Heart right ventricle (tissue), 16 donors: ENCODE data around the gene NKD1. TPM values are rescaled to one million over a fixed set of nuclear protein-coding genes. Genes with fewer than 3 reads are reported as not detected.

ENCODE experiments used
- ATAC-seq, 8 donors: fragments of 200-7000 bp; cut with Tn5 transposase; one replicate each; pipeline ENCODE4 v1.9.1; 2020; ENCODE audit warnings: mild to moderate bottlenecking in 8 of 8, moderate library complexity in 8 of 8, moderate number of reproducible peaks in 1 of 8
- DNase-seq, 2 donors: peaks; one replicate each; pipeline ENCODE4 v3.0.0-alpha.2; 2020
- H3K27ac ChIP-seq, 10 donors: fragments of 200-600 bp; sonication (generic) in 2 of 10; one replicate each; pipeline versions ENCODE4 v1.5.0 to v1.8.0; 2020 to 2022; ENCODE audit warnings: mild to moderate bottlenecking in 3 of 10
- H3K27me3 ChIP-seq, 7 donors: fragments of 200-600 bp; one replicate each; pipeline ENCODE4 v1.8.0; 2021 to 2022; ENCODE audit warnings: mild to moderate bottlenecking in 2 of 7
- H3K36me3 ChIP-seq, 9 donors: fragments of 200-600 bp; sonication (generic) in 1 of 9; one replicate each; pipeline versions ENCODE4 v1.5.0 to v1.8.0; 2020 to 2022; ENCODE audit warnings: mild to moderate bottlenecking in 2 of 9
- H3K4me1 ChIP-seq, 9 donors: fragments of 200-600 bp; sonication (generic) in 1 of 9; one replicate each; pipeline versions ENCODE4 v1.5.0 to v1.8.0; 2020 to 2022; ENCODE audit warnings: mild to moderate bottlenecking in 4 of 9
- H3K4me3 ChIP-seq, 10 donors: fragments of 200-600 bp; sonication (generic) in 2 of 10; one replicate each; pipeline versions ENCODE4 v1.5.0 to v1.8.0; 2020 to 2022; ENCODE audit warnings: mild to moderate bottlenecking in 7 of 10, moderate library complexity in 2 of 10
- H3K9me3 ChIP-seq, 11 donors: fragments of 200-600 bp in 10 of 11; sonication (generic) in 2 of 11; one replicate each; pipeline versions ENCODE4 v1.5.0 to v1.8.0; 2013 to 2022; ENCODE audit warnings: mild to moderate bottlenecking in 2 of 11, control low read depth in 1 of 11, moderate library complexity in 1 of 11
- CTCF ChIP-seq, 9 donors: fragments of 200-600 bp; sonication (generic) in 2 of 9; IDR thresholded peaks; one replicate each; pipeline versions ENCODE4 v1.5.0 to v1.8.0; 2021 to 2022; ENCODE audit warnings: antibody characterized with exemption in 9 of 9, mild to moderate bottlenecking in 5 of 9, moderate library complexity in 1 of 9
- WGBS, 2 donors: extraction: QIAGEN DNeasy Blood & Tissue Kit; methylation state at CpG; one replicate each; pipeline ENCODE4 v1.1.7; 2013; ENCODE audit warnings: inconsistent platforms in 1 of 2; 5-methylcytosine and 5-hydroxymethylcytosine counted together
- intact Hi-C, 10 donors: fragments of 100-400 bp; cut with DNase I; formaldehyde crosslinking; loops; one replicate each; pipeline versions ENCODE4 v1.11.1 to v1.14.2; 2022
- polyA plus RNA-seq, 2 donors: library from polyadenylated mRNA; stranded (reverse); fragments of 200-250 nt; gene quantifications; one replicate each; pipeline ENCODE4 v1.2.3, GENCODE V29; 2013
- total RNA-seq, 10 donors: library from RNA; stranded (reverse); fragmentation: NEBNext Ultra II Directional in 3 of 10; extraction: Animal tissue kit (Norgen Biotek cat#: 25700) in 3 of 10; gene quantifications; one replicate each; pipeline versions ENCODE4 v1.2.1 to v1.2.4, GENCODE V29; 2021 to 2023
- donor health status: Arrhythmogenic right ventricular cardiomyopathy.
- donor health status: ischemic (EF 13 %, LVEDD 7.1; RV severe dilation, severe dysfunction).
- donor health status: healthy with polysubstance abuse.
- donor health status: DM: no; HTN: yes; CAD: no.
- donor health status: DM: no; HTN: no; CAD: no.
- donor health status: ischemic (EF 25% LVEDD 6.9; RV normal size, moderate dysfunction).
- donor health status: ischemic (EF 25% LVEDD 5.7; RV mildly dilated, moderate dysfunction).
- donor health status: healthy.
- donor health status: DM: yes; HTN: yes; CAD: no.
- donor health status: Ischemic cardiomyopathy.
- donor health status: ischemic (EF 35%, LVEDD 5.7; RV mildly dilated, moderate dysfunction).
- donor health status: nonischemic (EF 11% LVEDD 7.7; RV severe dilation, severe dysfunction).
- donor health status: DM: yes; HTN: yes; CAD: no.
- donor health status: PGD.
- donor health status: ischemic (EF 29% LVEDD 5.4; RV normal size, mild dysfunction).
- donor health status: nonischemic (EF 23%, LVEDD 6.1; RV moderate dilation, normal function).

Gene NKD1
- total and polyA plus RNA-seq, 12 donors: 0.22 to 1.1 (median 0.42) TPM

DNA sequence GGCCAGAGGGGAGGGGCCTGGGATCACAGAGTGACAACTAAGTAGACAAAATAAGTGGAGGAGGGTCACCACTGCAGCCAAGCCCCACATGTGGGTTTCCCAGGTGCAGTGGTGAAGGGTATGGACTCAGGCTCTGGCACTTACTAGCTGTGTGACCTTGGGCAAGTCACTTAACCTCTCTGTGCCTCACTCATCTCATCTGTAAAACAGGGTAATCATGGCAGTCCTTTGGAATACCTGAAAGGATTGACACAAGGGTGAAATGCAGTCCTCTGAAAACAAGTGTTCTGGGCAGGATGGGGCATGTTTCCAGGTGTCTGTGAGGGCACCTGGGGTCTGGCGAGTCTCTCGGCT lies 55.8 kb downstream of the NKD1 start:
- ATAC-seq (no peak), DNase-seq (no peak)
- intact Hi-C loops: no loop called here
- Histone ChIP-seq H3K4me1 (peaks cover 0 to 35% (median 18%) of the 10 kb centered on the region in 9 donors), H3K9me3 (no peaks in the 10 kb centered on the region), H3K27ac (no peak overlapping the region), H3K36me3 (no peaks in the 10 kb centered on the region), H3K27me3 (no peaks in the 10 kb centered on the region), H3K4me3 (no peak overlapping the region)
- TF ChIP-seq CTCF (IDR thresholded peaks at IDR 0.05): no peak
- WGBS, 2 donors: 86 to 90% methylated on average over 2 of the region's 2 CpGs

DNA sequence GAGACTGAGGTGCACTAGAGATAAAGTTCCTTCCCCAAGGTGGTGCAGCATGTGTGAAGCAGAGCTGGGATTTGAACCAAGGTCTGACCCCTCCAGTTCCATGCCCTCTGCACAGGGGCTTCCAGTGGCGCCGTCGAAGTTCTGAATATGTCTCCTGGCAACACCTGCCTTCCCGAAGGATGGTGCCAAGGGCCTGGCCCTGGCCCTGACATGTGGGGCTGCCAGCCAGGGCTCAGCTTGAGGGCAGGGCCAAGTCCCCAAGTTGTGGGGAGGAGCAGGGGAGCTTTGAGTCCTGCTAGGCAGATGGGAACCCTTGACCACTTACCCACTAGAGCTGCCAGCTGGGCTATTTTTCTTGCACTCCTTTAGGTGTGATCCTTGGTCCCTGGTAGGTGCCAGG lies 56.4 kb downstream of the NKD1 start:
- DNase-seq: no peak
- Histone ChIP-seq H3K4me1 (peaks cover 0 to 33% (median 18%) of the 10 kb centered on the region in 9 donors), H3K4me3 (no peak overlapping the region), H3K27me3 (no peaks in the 10 kb centered on the region), H3K36me3 (no peaks in the 10 kb centered on the region), H3K27ac (no peak overlapping the region), H3K9me3 (no peaks in the 10 kb centered on the region)
- WGBS, 2 donors: 67 to 70% methylated on average over 4 of the region's 4 CpGs
- no peak for TF ChIP-seq CTCF (IDR thresholded peaks at IDR 0.05)
- intact Hi-C loops: no loop called here
- no peak for ATAC-seq

GRCh38 chr16:50605733-50606430 lies 57.7 kb downstream of the NKD1 start:
- no peak overlapping the region for H3K27ac ChIP-seq
- 91 to 92% methylated on average over 19 of the region's 19 CpGs for WGBS, 2 donors

GRCh38 chr16:50606431-50607050 lies 58.3 kb downstream of the NKD1 start:
- Histone ChIP-seq H3K36me3 (no peaks in the 10 kb centered on the region), H3K27ac (no peak overlapping the region), H3K9me3 (no peaks in the 10 kb centered on the region), H3K4me1 (peaks cover 5 to 44% (median 22%) of the 10 kb centered on the region in 9 donors), H3K27me3 (no peaks in the 10 kb centered on the region), H3K4me3 (no peak overlapping the region)
- 85 to 90% methylated on average over 17 of the region's 17 CpGs for WGBS, 2 donors
- intact Hi-C loops: no loop called here
- no peak for TF ChIP-seq CTCF (IDR thresholded peaks at IDR 0.05)
- DNase-seq: no peak
- ATAC-seq: no peak

More at GRCh38 chr16:50605733-50606430, 57.7 kb downstream of the NKD1 start:
- intact Hi-C loops: no loop called here
- H3K9me3 ChIP-seq: no peaks in the 10 kb centered on the region
- H3K36me3 ChIP-seq: no peaks in the 10 kb centered on the region
- peaks cover 4 to 40% (median 19%) of the 10 kb centered on the region in 9 donors for H3K4me1 ChIP-seq
- DNase-seq (no peak), ATAC-seq (no peak)
- no peak overlapping the region for H3K4me3 ChIP-seq
- H3K27me3 ChIP-seq: no peaks in the 10 kb centered on the region
- TF ChIP-seq CTCF (IDR thresholded peaks at IDR 0.05): no peak
